Measurements from ENCODE around the gene TRDN. TPM values are rescaled to one million over a fixed set of nuclear protein-coding genes. Genes with fewer than 3 reads are reported as not detected.

Gene TRDN
- total and polyA plus RNA-seq, 2 donors from 2014 or later = 0.19 TPM; not detected in 1

DNA sequence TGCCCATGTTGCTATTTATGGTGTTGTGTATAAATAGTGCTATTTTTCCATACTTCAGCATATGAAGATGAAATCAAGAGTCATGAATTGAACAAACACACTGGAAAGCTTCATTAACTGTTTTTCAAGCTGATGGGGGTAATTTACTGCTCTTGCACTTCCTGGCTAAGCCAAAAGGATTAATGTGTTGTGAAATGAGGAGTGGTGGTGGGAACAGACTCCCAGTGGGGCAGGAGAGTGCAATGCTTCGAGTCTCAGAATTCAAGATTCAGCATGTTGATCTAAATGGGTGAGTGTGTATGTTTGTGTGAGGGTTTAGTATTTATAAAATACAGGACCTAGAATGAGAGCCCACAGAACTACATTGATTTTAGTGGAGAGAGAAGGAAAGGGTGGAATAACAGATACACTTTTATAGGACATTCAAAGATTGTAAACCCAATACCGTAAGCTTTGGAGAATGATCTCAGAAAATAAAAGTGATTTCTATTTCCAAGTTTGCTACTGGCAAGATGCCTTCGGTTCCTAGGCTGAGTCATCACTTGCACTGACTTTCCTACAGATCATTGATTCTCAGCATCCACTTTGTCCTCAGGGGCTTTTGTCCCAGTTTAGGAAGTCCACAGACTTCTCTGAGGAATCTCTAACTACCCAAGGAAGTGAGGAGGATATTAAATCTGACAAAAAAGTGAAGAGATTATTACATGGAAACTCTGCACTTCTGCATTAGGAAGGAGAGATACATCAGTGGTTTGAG, 303.6 kb downstream of the TRDN start:
- no peak overlapping the region for H3K27ac ChIP-seq (ENCODE audit: low read depth in 2 of 2, low read length in 2 of 2)
- no peaks in the 10 kb centered on the region for H3K27me3 ChIP-seq (ENCODE audit: control insufficient read depth, insufficient read depth, low read length)
- DNase-seq (no peak), FAIRE-seq (no peak)
- TF ChIP-seq, protein P1, sequence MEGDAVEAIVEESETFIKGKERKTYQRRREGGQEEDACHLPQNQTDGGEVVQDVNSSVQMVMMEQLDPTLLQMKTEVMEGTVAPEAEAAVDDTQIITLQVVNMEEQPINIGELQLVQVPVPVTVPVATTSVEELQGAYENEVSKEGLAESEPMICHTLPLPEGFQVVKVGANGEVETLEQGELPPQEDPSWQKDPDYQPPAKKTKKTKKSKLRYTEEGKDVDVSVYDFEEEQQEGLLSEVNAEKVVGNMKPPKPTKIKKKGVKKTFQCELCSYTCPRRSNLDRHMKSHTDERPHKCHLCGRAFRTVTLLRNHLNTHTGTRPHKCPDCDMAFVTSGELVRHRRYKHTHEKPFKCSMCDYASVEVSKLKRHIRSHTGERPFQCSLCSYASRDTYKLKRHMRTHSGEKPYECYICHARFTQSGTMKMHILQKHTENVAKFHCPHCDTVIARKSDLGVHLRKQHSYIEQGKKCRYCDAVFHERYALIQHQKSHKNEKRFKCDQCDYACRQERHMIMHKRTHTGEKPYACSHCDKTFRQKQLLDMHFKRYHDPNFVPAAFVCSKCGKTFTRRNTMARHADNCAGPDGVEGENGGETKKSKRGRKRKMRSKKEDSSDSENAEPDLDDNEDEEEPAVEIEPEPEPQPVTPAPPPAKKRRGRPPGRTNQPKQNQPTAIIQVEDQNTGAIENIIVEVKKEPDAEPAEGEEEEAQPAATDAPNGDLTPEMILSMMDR (IDR thresholded peaks at IDR 0.05; ENCODE audit: borderline replicate concordance, extremely low read depth, insufficient read depth) = no peak
- no peak overlapping the region for H3K4me3 ChIP-seq (ENCODE audit: low read length in 3 of 3)
- intact Hi-C loops (cut with DNase I) = no loop called here
- no peak overlapping the region for H3K9ac ChIP-seq (ENCODE audit: low read length in 3 of 3)
- H3K36me3 ChIP-seq (ENCODE audit: control insufficient read depth in 2 of 3, insufficient read depth in 3 of 3, low read length in 3 of 3) = no peaks in the 10 kb centered on the region
- no peaks in the 10 kb centered on the region for H3K4me1 ChIP-seq (ENCODE audit: control insufficient read depth in 2 of 3, insufficient read depth in 2 of 3, low read depth in 1 of 3, low read length in 3 of 3)
- H3K9me3 ChIP-seq (ENCODE audit: control insufficient read depth in 2 of 3, insufficient read depth in 1 of 3, low read length in 3 of 3) = no peaks in the 10 kb centered on the region

DNA sequence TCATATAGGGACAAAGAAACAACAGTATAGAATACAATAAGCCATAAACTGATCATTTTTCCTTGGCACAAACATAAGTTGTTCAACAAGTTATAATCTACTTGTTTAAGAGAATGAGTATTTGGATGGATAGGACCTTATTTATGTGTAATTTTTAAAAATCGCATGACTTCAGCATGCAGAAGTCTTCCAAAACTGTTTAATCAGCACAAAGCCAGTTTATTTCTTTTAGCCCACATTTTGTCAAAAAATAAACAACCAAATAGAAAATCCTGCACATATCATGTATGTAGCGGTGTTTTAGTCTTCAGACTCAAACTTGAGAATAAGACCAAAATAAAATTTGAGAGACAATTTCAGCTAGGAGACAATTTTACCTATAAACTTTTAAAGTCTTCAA, 304.7 kb downstream of the TRDN start:
- no peak overlapping the region for H3K27ac ChIP-seq (ENCODE audit: low read depth in 2 of 2, low read length in 2 of 2)
- no peak overlapping the region for H3K9ac ChIP-seq (ENCODE audit: low read length in 3 of 3)
- TF ChIP-seq, protein P1 (IDR thresholded peaks at IDR 0.05; ENCODE audit: borderline replicate concordance, extremely low read depth, insufficient read depth) = no peak
- DNase-seq (no peak), FAIRE-seq (no peak)
- no peaks in the 10 kb centered on the region for H3K4me1 ChIP-seq (ENCODE audit: control insufficient read depth in 2 of 3, insufficient read depth in 2 of 3, low read depth in 1 of 3, low read length in 3 of 3)
- no peaks in the 10 kb centered on the region for H3K9me3 ChIP-seq (ENCODE audit: control insufficient read depth in 2 of 3, insufficient read depth in 1 of 3, low read length in 3 of 3)
- no peak overlapping the region for H3K4me3 ChIP-seq (ENCODE audit: low read length in 3 of 3)
- no peaks in the 10 kb centered on the region for H3K27me3 ChIP-seq (ENCODE audit: control insufficient read depth, insufficient read depth, low read length)
- intact Hi-C loops (cut with DNase I) = no loop called here
- H3K36me3 ChIP-seq (ENCODE audit: control insufficient read depth in 2 of 3, insufficient read depth in 3 of 3, low read length in 3 of 3) = no peaks in the 10 kb centered on the region

DNA sequence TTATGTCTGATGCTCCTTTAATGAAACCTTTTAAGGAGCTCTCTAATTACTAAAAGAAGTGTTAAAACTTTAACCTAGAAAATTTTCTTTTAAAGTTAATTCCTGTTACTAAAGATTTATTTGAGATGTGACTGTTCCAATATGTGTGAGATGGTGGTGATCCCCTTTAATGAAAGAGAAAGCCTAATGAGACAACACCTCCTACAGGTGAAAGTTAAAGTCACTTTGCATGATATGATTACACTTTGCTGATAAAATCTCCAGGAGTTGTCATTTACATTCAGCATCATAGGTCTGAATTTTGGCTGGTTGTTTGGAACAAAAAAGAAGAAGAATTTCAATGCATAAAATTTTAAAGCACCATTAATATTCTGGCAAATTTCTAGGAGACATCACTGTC, 307.4 kb downstream of the TRDN start:
- Histone ChIP-seq H3K9ac (ENCODE audit: low read length in 3 of 3) (no peak overlapping the region), H3K4me3 (ENCODE audit: low read length in 3 of 3) (no peak overlapping the region), H3K9me3 (ENCODE audit: control insufficient read depth in 2 of 3, insufficient read depth in 1 of 3, low read length in 3 of 3) (no peaks in the 10 kb centered on the region), H3K4me1 (ENCODE audit: control insufficient read depth in 2 of 3, insufficient read depth in 2 of 3, low read depth in 1 of 3, low read length in 3 of 3) (no peaks in the 10 kb centered on the region), H3K27ac (ENCODE audit: low read depth in 2 of 2, low read length in 2 of 2) (no peak overlapping the region), H3K36me3 (ENCODE audit: control insufficient read depth in 2 of 3, insufficient read depth in 3 of 3, low read length in 3 of 3) (no peaks in the 10 kb centered on the region), H3K27me3 (ENCODE audit: control insufficient read depth, insufficient read depth, low read length) (no peaks in the 10 kb centered on the region)
- FAIRE-seq (no peak), DNase-seq (no peak)
- TF ChIP-seq, protein P1 (IDR thresholded peaks at IDR 0.05; ENCODE audit: borderline replicate concordance, extremely low read depth, insufficient read depth) = no peak
- intact Hi-C loops (cut with DNase I) = no loop called here
